Measurements from ENCODE around the gene MIER1.

- TF ChIP-seq CTCF (IDR thresholded peaks at IDR 0.05; ENCODE audit: low read depth, low read length, poor library complexity, severe bottlenecking) (no peak), EZH2phosphoT487 (IDR thresholded peaks at IDR 0.05; ENCODE audit: borderline replicate concordance, low read length) (no peak)
Observed at GRCh38 chr1:66919063-66919462, 5.7 kb upstream of the MIER1 start.

Measured in DOHH2 (cell line).